CD4-positive, alpha-beta T cell treated with Interleukin-17A for 4 hours (primary cell): ENCODE results near the gene PPM1E.
"Not testable (repeated sequence)": the region's sequence is repeated elsewhere in the genome, so short reads cannot be mapped to it uniquely, and the experiment has no call there.

Experiments
- DNase-seq: peaks from one replicate; pipeline ENCODE4 v3.0.0-alpha.2; 2020; ENCODE audit warnings: mixed read lengths

Gene PPM1E

GRCh38 chr17:58783380-58783779 is 27.7 kb downstream of the PPM1E start:
- DNase-seq: no peak

- DNase-seq: no peak
Measured at GRCh38 chr17:58785097-58785496, 29.4 kb downstream of the PPM1E start.

DNA sequence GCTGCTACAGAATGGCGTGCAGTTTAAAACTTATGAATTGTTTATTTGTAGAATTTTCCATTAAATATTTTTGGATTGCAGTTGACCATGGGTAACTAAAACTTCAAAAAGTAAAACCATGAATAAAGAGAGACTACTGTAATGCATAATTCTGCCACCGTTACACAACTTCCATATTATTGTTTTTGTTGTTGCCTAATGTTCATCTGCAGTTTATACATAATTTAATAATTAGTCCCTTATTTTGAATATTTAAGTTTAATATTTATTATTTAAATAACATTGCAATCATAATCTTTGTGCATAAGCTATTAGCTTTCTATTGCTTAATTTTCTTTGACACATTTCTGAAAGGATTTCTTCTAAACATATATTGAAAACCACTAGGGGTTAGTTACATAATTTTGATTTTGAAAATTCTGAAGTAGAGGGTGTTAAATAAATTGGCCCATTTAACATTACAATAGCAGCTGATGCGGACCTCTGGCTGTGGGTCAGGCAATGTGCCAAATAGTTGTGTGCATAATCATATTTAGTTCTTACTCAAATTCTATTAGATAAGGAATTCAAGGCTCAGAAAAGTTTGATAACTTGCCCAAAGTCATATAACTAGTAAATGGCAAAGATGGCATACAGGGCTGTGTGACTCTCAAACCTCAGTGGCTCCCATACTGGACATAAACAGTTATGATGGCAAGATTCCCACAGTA is 31.1 kb downstream of the PPM1E start:
- DNase-seq: no peak

DNA sequence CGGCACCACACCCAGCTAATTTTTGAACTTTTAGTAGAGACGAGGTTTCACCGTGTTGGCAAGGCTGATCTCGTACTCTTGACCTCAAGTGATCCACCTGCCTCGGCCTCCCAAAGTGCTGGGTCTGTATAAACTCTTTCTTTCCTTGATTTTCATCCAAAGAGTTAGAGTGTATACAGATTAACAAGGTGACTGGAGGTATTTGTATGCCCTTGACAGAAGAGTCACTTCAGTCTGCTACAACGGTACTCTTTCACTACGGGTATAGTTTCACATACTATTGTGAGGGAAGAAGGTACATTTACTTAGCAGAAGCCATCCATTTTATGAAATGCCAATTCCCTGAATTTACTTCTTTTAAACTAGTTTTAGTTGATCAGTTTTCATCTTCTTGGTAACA is 32.5 kb downstream of the PPM1E start:
- DNase-seq: no peak

GRCh38 chr17:58789160-58789559 is 33.5 kb downstream of the PPM1E start:
- DNase-seq: no peak

DNA sequence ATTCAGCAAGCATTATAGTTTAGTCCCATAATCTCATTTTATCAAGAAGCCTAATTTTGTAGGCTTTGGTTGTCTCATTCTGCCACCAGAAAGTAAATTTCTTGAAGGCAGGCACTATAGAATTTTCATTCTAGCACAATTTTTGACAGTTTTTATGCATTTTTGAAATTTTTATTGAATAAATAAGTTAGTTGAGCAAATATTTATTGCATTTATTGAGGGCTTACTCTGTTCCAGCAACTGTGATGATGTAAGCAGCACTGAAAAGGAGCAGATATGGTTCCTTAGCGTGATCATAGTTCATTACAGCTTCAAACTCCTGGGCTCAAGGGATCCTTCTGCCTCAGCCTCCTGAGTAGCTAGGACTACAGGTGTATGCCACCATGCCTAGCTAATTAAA is 34.2 kb downstream of the PPM1E start:
- DNase-seq: no peak

GRCh38 chr17:58794508-58794907 is 38.9 kb downstream of the PPM1E start:
- DNase-seq: not testable (repeated sequence)

DNA sequence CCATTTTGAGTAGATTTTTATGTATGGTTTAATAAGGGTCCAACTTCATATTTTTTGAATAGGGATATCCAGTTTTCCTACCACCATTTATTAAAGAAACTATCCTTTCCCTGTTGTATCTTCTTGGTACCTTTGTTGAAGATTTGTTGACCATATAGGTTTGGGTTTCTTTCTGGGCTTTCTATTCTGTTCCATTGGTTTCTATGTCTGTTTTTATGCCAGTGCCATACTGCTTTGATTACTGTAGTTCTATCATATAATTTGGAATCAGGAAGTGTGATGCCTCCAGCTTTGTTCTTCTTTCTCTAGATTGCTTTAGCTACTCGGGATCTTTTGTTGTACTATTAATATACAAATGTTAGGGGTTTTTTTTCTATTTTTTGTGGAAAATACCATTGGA is 46.5 kb downstream of the PPM1E start:
- DNase-seq: no peak

- DNase-seq: no peak
Measured at GRCh38 chr17:58806046-58806445, 50.4 kb downstream of the PPM1E start.

DNA sequence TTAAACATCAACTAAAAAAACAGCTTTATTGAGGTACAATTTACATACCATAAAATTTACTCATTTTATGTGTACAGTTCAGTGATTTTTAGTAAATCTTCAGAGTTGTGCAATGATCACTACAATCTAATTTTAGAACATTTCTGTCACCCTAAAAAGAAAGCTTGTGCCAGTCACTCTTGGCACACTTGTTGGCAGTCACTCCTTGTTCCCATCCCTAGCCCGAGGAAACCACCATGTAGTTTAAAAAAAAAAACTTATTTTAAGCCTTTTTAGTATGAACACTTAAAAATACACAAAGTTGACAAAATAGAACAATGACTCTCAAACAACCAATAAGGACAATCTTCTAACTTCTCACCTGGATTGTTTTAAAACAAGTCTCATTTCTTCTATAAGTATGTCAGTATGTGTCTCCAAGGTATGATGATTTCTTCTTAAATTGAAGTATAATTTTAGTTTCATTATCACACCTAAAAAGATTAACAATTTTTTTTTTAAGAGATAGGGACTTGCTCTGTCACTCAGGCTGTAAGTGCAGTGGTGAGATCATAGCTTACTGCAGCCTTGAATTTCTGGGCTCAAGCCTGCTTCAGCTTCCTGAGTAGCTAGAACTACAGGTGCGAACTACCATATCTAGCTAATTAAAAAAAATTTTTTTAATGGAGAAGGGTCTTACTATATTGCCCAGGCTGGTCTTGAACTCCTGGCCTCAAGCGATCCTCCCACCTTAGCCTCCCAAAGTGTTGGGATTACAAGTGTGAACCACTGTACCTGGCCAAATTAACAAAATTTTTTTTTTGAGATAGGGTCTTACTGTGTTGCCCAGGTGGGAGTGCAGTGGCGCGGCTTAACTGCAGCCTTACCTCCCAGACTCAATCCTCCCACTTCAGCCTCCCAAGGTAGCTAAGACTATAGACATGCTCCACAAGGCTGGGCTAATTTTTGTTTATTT is 53.2 kb downstream of the PPM1E start:
- DNase-seq: no peak

DNA sequence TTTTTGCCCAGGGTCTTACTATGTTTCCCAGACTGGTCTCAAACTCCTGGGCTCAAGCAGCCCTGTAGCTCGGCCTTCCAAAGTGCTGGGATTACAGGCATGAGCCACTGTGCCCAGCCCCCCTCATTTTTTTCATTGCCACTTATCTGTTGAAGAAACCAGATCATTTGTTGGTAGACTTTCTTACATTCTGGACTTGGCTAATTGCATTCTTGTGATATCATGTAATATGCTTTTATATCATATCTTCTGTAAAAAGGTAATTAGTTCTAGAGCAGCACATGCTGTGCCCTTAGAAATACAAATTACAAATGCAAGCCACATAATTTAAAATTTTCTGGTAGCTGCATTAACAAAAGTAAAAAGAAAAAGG is 53.9 kb downstream of the PPM1E start:
- no peak for DNase-seq

DNA sequence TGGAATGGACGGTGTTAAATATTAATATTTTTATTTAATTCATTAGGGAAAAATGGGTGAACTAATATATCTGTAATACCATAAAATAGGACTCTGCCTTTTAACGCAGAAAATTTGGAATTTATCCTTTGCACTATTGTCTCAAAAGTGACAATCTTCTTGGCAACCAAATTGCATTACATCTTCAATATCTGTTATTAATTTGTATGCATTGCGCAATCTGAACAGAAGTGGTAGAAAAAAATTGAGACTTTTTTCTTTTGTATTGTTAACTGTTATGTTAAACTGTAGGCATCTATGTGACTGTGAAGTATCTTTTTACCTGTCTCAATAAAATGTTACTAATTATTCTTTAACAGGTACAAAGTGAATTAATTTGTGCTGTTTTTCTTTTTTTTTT is 55.6 kb downstream of the PPM1E start:
- no peak for DNase-seq

GRCh38 chr17:58813712-58814111 is 58.1 kb downstream of the PPM1E start:
- DNase-seq: no peak

DNA sequence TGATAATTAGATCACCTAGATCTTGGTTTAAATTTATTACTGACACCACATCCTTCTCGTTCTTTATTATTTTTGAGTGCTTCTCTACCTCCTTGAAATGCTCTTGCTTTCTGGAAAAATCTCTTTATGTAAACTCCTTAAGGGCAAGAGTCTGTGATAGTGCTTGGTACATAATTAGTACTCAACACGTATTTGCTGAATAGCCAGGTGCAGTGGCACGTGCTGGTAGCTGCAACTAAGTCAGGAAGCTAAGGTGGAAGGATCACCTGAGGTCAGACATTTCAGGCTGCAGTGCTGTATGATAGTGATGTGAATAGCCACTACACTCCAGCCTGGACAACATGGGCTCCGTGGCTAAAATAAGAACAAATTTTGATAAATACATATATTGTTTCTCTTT is 63.0 kb downstream of the PPM1E start:
- no peak for DNase-seq

DNA sequence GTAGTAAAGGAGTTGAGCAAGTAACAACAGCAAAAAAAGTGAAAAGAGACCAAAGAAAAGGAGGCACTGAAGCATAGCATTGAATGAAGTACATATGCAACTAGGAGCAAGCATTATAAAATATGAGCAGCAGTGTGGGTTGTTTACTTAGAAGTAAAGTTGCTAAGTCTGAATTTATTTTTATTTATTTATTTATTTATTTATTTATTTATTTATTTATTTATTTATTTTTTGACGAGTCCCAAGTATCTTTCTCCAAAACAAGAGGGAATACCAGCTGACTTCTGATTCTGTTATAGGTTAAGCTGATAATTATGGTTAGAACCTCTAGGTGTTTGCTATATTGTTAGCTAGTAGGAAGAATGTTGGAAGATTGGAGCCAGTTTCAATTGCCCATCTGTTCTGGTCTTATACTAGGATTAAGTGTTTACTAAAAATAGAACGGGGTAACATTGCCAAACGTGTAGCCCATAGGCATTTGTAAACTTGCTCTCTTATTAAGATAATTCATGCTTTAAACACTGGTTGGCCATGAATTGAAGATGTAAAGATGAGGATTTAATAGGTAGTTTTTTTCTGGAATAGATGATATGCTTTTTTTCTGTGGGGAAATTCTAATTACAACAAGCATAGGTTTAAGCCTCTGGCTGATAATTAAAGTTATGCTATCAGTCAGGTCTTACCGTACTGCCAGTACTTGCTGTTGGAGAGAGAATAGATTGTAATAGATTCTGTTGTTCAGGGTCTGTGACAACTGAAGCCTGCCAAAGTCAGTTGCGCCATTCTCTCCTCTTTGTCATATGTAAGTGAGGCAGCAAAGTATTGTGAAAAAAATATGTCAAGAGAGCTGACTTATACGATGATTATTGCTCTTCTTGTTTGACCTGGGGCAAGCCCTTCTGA is 66.7 kb downstream of the PPM1E start:
- no peak for DNase-seq

DNA sequence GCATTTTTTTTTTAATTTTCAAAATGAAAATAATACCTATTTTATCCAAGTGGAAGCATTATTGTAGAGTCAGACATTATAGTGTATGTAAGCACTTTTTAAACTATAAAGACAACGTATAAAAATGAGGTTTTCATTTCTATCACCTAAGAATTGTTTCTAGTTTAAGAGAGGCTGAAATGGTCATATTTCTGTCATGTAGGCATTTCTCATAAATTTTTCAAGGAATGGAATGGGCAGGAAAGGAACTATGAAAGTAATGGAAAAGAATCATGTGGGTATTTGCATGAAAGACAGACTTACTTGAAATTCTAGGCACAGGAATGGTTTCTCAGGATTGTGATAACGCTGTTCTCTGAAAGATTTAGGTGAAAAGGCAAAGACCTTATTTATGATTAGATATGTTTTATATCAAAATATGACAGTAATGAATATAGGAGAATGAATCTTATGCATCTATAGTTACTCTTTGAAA is 67.4 kb downstream of the PPM1E start:
- no peak for DNase-seq

- no peak for DNase-seq
Measured at GRCh38 chr17:58829172-58829637, 73.6 kb downstream of the PPM1E start.

- no peak for DNase-seq
Measured at GRCh38 chr17:58831780-58832179, 76.1 kb downstream of the PPM1E start.

DNA sequence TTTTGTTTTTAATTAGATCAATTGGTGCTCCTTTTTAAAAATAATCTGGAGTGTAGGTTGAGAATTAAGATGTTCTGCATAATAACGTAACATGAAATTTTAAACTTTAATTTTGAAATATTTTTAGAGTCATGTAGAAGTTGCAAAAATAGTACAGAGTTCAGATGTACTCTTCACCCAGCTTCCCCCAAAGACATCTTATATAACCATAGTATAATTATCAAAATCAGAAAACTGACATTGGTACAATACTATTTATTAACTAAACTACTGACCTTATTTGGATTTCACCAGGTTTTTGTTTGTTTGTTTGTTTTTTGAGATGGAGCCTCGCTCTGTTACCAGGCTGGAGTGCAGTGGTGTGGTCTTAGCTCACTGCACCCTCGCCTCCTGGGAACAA is 76.9 kb downstream of the PPM1E start:
- DNase-seq: no peak

DNA sequence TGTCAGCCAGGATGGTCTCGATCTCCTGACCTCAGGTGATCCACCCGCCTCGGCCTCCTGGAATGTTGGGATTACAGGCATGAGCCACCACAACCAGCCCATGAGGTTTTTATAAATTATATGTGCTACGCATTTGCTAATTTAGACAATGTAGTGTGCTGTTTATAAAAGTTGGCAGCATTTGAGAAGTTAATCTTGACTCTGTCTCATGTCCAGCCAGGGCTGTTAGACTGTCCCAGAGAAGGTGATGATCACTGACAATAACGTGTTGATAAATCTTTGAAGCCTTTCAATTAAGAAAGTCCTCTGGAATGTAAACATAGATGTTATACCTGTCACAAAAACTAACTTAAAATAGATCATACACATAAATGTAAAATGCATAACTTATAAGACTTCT is 82.0 kb downstream of the PPM1E start:
- no peak for DNase-seq

DNA sequence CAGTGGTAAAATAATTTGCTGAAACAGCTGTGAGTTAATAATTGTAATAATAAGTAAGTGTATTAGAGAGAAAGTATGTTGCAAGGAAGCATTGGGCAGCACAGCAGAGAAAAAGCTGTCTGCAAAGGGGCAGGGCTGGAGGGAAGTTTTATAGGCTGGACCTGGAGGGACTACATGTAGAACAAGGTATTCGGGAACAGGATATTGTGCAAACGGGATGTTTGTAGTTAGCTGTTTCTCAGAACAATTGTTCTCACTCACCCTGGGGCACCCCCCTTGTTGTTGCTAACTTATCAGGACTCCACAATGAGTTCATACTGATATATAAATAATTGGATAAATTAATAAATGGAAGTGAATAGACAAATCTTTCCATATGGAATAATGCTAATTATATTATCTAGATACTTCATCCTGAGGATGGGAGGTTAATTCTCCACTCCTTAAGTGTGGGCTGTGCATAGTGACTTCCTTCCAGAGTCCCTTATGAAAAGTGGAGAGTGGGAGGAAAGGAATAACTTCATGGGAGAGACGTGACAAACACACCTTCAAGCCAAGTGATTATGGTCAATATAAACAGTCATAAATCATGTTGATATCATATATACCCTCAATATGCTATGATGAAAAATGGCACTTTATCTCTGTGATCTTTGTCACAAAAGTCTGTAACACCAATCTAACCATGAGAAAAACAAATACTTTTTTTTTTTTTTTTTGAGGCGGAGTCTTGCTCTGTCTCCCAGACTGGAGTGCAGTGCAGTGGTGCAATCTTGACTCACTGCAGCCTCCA is 85.4 kb downstream of the PPM1E start:
- no peak for DNase-seq

- not testable (repeated sequence) for DNase-seq
Measured at GRCh38 chr17:58846413-58846812, 90.8 kb downstream of the PPM1E start.
